ENCODE data around the gene UTF1. TPM values are rescaled to one million over a fixed set of nuclear protein-coding genes. Genes with fewer than 3 reads are reported as not detected.

UTF1 gene
- total RNA-seq, 1 donor from 2014 or later = not detected

- Mint-ChIP-seq H3K4me3 (no peak overlapping the region), H3K27ac (no peak overlapping the region), H3K9me3 (no peaks in the 10 kb centered on the region), H3K4me1 (peaks cover 3% of the 10 kb centered on the region), H3K36me3 (no peaks in the 10 kb centered on the region), H3K27me3 (ENCODE audit: insufficient read depth, low read depth) (peaks cover 5% of the 10 kb centered on the region)
- TF ChIP-seq EZH2 (IDR thresholded peaks at IDR 0.05) (no peak), EZH2phosphoT487 (IDR thresholded peaks at IDR 0.05) (no peak), CTCF (IDR thresholded peaks at IDR 0.05) (no peak)
- Histone ChIP-seq H3F3A (ENCODE audit: low read depth) (no peaks in the 10 kb centered on the region), H3K27me3 (no peaks in the 10 kb centered on the region), H3K36me3 (no peaks in the 10 kb centered on the region), H3K27ac (no peak overlapping the region), H3K9ac (no peak overlapping the region), H2AFZ (replicated peaks) (no peak overlapping the region), H4K20me1 (ENCODE audit: low read depth) (no peaks in the 10 kb centered on the region), H3K4me1 (no peaks in the 10 kb centered on the region), H3K9me3 (ENCODE audit: low read depth) (no peaks in the 10 kb centered on the region), H3K4me3 (no peak overlapping the region), H3K4me2 (no peak overlapping the region), H3K79me2 (ENCODE audit: low read depth) (no peaks in the 10 kb centered on the region)
- no peak for DNase-seq (ENCODE audit: low spot score)
Measured at GRCh38 chr10:133209117-133209516, 20.9 kb upstream of the UTF1 start.

DNA sequence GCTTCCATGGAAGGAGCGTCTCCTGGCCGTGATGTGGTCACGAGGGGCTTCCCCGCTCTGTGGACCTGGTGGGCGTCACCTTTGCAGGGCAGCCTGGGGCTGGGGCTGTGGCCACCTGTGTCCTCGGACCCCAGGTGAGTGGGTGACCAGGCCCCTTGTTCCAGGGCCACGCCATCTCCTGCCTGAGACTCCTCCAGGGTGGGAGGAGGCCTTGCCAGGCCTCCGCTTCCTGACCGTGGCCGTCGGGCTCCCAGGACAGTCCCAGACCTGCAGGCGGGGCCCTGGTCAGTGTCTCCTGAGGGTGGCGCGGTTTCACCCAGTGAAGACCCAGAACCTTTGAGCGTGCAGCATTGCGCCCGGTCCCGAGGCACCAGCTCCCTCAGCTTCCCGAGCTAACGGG lies 20.4 kb upstream of the UTF1 start:
- Mint-ChIP-seq H3K36me3 (no peaks in the 10 kb centered on the region), H3K9me3 (no peaks in the 10 kb centered on the region)

GRCh38 chr10:133210398-133211140 lies 19.4 kb upstream of the UTF1 start:
- no peak for TF ChIP-seq EZH2phosphoT487 (IDR thresholded peaks at IDR 0.05)
- no peak for TF ChIP-seq CTCF (IDR thresholded peaks at IDR 0.05)
- TF ChIP-seq EZH2 (IDR thresholded peaks at IDR 0.05) = no peak
- H3K9me3 Mint-ChIP-seq = no peaks in the 10 kb centered on the region
- H3K27me3 ChIP-seq = no peaks in the 10 kb centered on the region
- H3K36me3 ChIP-seq = no peaks in the 10 kb centered on the region
- no peaks in the 10 kb centered on the region for H3K9me3 ChIP-seq (ENCODE audit: low read depth)
- H3K4me1 Mint-ChIP-seq = peaks cover 3% of the 10 kb centered on the region
- no peak overlapping the region for H2AFZ ChIP-seq (replicated peaks)
- no peak overlapping the region for H3K27ac ChIP-seq
- H3K79me2 ChIP-seq (ENCODE audit: low read depth) = no peaks in the 10 kb centered on the region
- no peak overlapping the region for H3K4me3 ChIP-seq
- H3K27ac Mint-ChIP-seq = no peak overlapping the region
- H3K4me2 ChIP-seq = no peak overlapping the region
- H3K9ac ChIP-seq = no peak overlapping the region
- H3K27me3 Mint-ChIP-seq (ENCODE audit: insufficient read depth, low read depth) = peaks cover 2% of the 10 kb centered on the region
- H4K20me1 ChIP-seq (ENCODE audit: low read depth) = no peaks in the 10 kb centered on the region
- H3K36me3 Mint-ChIP-seq = no peaks in the 10 kb centered on the region
- no peak overlapping the region for H3K4me3 Mint-ChIP-seq
- no peak for DNase-seq (ENCODE audit: low spot score)
- H3F3A ChIP-seq (ENCODE audit: low read depth) = no peaks in the 10 kb centered on the region
- H3K4me1 ChIP-seq = no peaks in the 10 kb centered on the region

More for the DNA sequence above, 20.4 kb upstream of the UTF1 start:
- H3K4me1 Mint-ChIP-seq = peaks cover 3% of the 10 kb centered on the region
- no peaks in the 10 kb centered on the region for H3K36me3 ChIP-seq
- no peak overlapping the region for H2AFZ ChIP-seq (replicated peaks)
- H3K4me1 ChIP-seq = no peaks in the 10 kb centered on the region
- H4K20me1 ChIP-seq (ENCODE audit: low read depth) = no peaks in the 10 kb centered on the region
- no peak overlapping the region for H3K4me3 Mint-ChIP-seq
- H3K4me2 ChIP-seq = no peak overlapping the region
- peaks cover 2% of the 10 kb centered on the region for H3K27me3 Mint-ChIP-seq (ENCODE audit: insufficient read depth, low read depth)
- H3K27ac Mint-ChIP-seq = no peak overlapping the region
- no peaks in the 10 kb centered on the region for H3K27me3 ChIP-seq
- no peak overlapping the region for H3K4me3 ChIP-seq
- H3K27ac ChIP-seq = no peak overlapping the region
- no peaks in the 10 kb centered on the region for H3K79me2 ChIP-seq (ENCODE audit: low read depth)
- DNase-seq (ENCODE audit: low spot score) = no peak
- no peak overlapping the region for H3K9ac ChIP-seq
- no peaks in the 10 kb centered on the region for H3K9me3 ChIP-seq (ENCODE audit: low read depth)
- no peaks in the 10 kb centered on the region for H3F3A ChIP-seq (ENCODE audit: low read depth)
- TF ChIP-seq CTCF (IDR thresholded peaks at IDR 0.05) = no peak
- no peak for TF ChIP-seq EZH2phosphoT487 (IDR thresholded peaks at IDR 0.05)
- no peak for TF ChIP-seq EZH2 (IDR thresholded peaks at IDR 0.05)
